HG03460 (cell line): ENCODE results near the gene FANCC.

Experiments
- ATAC-seq: cut with Tn5 transposase; IDR thresholded peaks from one replicate; pipeline ENCODE4 v1.9.1; 2021; ENCODE audit not compliant: unreplicated experiment

The FANCC gene

GRCh38 chr9:95155220-95155619, 162.3 kb downstream of the FANCC start:
- ATAC-seq: no peak

DNA sequence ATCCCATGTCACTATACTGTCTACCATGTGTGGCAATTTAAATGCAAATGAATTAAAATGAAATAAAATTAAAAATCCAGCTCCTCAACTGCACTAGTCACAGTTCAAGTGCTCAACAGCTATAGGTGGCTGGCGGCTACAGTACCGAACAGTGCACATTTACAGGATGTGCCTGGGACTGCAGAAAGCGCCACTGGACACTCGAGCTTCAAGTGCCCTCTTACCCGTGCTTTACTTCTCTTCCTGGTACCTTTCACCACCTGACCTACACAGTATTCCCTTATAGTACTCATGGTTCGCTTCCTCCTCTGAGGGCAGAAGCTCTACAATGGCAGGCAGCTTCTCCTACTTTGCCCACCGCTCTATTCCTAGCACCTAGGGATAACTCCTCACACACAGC, 166.6 kb downstream of the FANCC start:
- ATAC-seq: no peak

DNA sequence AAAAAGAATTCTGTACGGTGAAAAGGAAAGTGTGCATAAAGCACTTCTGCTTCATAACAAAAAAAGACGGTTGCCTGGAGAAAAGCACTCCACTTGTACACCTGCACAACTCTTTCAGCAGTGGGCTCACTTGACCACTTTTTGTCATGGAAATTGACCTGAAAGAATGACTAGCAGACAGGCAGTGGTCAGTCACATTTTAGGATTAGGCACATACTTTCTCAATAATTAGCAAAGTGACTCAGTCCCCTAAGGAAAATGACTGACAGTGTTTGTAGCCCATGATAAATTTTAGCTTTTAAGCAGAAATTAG, 169.3 kb downstream of the FANCC start:
- ATAC-seq: no peak

DNA sequence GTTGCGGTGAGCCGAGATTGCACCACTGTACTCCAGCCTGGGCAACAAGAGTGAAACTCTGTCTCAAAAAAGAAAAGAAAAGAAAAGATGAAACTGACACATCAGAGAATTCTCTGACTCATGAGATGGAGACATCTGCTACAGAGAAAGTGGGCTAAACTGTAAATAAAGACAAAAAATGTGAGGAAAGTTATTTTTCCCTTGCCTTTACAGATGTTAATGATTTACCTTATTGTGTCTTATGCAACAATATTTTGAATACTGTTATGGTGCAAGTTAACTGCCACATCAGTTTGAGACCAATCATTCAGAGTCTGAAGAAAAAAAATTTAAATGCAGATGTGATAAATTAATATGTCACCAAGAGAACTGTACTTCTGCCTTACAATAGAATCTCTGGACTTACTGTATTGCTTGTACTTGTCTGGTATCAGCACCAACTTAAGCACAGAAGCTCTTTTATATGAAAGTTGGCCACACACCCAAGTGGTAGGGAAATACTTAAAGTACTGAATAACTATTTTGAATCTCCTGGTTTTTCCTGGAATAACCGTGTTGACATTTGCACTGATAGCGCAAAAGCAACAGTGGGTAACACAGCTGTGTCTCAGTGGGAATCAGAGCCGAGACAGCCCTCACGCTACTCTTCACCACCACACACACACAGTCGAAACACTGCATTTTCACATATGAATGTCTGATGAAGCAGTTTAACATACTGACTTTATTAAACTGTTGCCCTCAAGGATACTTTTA, 169.9 kb downstream of the FANCC start:
- ATAC-seq: no peak

GRCh38 chr9:95143591-95144561, 173.6 kb downstream of the FANCC start:
- no peak for ATAC-seq

DNA sequence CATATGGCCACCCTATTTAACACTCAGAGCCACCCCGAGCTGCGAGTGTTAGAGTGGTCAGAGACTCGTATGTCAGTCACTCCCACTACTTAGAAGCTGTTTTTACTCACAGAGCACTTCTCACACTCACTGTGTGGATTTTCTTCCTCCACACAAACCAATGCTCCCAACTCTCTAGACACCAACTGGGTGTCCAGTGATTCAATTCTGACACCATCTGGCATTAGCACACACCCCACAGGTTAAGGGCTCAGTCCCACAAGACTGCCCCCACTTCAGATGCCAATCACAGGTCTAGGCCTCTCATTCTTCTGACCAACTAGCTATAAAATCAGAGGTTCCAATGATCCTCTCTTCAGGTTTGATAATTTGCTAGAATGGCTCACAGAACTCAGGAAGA, 174.8 kb downstream of the FANCC start:
- ATAC-seq: no peak

DNA sequence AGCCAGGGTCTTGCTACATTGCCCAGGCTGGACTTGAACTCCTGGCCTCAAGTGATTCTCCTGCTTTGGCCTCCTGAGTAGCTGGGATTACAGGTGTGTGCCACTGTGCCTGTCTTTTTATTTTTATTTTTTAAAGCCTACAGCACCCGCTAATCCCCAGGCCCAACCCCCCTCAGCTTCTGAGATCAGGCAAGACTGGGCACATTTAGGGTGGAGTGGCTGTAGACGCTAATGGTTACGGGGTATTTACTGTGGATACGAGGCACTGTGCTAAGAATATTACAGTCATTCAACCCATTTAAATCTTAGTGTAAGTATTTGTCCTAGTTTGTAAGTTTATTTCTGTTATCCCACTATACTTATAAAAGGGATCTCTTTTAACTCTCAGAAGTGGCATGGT, 175.2 kb downstream of the FANCC start:
- no peak for ATAC-seq

DNA sequence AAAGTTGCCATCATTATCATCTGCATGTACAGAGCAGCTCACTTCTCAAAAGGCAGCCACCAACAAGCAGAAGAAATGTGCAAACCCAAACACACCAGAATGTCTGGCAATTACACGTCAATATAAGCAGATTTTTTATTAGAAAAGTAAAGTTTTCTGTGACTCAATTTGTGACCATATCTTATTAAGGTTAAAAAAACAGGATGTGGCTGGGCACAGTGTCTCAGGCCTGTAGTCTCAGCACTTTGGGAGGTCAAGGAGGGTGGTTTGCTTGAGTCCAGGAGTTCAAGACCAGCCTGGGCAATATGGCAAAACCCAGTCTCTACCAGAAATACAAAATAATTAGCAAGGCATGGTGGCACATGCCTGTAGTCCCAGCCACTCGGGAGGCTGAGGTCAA, 176.7 kb downstream of the FANCC start:
- ATAC-seq: no peak

- no peak for ATAC-seq
Measured at GRCh38 chr9:95139126-95139525, 178.4 kb downstream of the FANCC start.

- no peak for ATAC-seq
Measured at GRCh38 chr9:95138474-95138873, 179.0 kb downstream of the FANCC start.

- ATAC-seq: no peak
Measured at GRCh38 chr9:95137587-95138145, 179.8 kb downstream of the FANCC start.

DNA sequence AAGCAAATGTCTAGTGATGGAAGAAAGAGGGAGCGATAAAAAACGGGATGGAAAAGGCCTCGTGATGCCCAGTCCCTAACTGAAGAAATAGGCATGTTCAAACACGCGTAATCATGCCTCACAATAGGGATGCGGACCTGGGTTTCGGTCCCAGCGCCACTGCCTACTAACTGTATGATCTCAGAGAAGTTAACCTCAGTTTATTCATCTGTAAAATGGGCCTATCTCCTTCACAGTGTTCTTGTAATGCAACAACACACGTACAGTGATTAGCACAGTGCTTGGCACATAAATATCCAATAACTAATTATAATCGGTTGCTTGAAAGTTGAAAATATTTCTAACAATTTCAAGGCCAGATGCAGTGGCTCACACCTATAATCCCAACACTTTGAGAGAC, 181.8 kb downstream of the FANCC start:
- ATAC-seq: no peak

DNA sequence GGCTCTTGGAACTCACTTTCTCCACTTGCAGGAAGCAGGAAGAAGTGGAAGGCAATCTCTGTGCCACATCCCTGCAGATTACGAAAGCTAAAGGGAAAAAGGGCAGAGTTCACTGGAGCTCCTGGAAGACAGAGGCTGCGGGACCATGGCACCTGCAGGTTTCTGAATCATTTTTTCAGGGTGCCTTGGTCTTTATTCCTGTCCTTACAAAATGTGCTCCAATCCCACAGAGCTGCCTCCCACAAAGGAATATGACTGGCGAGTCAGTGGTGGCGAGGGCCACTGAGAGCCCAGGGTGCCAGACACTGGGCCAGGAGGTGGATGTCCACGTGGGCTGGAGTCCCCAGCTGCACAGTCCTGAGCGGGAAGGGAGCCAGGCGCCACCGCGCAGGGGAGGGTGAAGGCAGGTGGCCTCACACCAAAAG, 183.0 kb downstream of the FANCC start:
- ATAC-seq: no peak

GRCh38 chr9:95133325-95133705, 184.2 kb downstream of the FANCC start:
- no peak for ATAC-seq

DNA sequence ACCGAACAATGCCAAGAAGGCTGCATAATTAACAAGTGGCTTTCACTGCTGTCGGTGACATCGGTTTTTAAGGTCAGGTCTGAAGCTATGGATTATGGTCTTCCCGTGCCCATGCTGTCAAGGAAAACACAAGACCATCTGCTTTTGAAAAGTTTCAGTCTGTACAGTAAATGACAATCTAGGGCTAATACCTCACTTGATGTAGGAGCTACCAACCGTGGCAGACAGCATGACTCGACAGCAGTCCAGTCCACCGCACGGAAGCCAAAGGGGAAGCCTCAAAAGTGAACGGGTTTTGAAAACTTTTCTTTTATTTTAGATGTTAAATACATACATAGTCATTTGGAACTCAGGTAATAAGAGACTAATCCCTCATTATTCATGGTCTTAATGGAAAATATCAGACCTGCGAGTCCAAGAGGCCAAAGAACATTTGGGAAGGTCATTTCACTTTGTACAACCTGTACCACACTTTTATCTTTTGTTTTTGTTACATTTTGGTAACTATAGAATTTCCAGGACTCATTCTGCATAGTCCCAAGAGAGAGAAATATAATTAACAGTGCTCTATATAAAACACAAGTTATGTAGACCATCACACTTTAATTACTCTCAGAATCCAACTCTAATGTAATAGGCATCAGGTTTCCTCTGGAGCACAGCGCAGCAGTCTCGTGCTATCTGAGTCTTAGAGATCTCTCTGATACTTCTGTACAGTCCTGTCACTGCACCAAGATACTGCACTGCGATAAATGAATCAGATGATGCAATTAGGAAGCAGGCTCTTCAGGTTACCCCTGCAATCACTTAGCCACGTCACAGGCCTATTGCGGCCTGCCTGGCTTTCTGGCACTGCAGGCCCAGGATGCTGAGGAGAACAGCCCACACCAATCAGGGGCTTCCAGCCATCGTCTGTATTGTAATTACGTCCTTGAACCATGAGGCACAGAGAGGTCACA, 184.9 kb downstream of the FANCC start:
- no peak for ATAC-seq

DNA sequence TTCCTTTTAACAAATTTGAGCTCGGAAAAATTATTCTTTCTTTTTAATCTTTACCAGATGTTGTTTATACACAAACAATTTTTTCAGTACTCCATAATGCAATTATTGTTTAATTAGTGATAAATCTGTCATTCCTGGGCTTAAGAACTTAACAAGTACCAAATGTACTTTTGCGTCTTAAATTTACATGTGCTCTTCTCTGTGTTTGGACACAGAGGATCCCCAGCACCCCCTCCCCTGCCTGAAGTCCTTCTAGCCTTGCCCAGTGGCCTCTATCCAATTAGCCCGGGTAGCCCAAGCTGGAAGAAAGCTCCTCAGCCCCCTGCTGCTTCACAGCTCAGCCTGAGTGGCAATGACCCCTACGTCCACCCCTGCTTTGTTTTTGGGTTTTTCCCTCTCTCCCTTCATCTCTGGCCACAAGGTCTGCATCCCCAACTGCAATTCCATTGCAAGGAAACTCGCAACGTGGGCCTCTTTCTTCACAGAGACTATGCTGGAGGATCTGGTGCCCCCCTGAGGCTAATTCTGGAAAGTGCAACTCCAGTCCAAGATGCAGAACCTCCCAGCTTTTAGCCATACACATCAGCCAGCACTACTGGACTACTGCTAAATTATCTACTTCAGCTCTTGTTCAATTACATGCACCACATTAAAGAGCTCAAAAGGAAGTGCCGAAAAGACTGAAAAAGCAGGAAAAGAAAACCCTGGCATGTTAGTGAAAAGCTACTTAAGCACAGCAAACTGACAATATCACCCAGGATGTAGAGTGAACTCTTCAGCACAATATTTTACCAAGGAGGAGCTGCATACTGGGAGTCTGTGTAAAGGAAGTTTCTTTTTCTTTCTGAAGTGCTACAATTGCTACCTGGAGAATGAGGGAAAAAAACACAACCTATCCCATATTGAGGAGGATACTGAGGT, 186.2 kb downstream of the FANCC start:
- ATAC-seq: no peak

GRCh38 chr9:95130484-95130883, 187.0 kb downstream of the FANCC start:
- ATAC-seq: no peak

DNA sequence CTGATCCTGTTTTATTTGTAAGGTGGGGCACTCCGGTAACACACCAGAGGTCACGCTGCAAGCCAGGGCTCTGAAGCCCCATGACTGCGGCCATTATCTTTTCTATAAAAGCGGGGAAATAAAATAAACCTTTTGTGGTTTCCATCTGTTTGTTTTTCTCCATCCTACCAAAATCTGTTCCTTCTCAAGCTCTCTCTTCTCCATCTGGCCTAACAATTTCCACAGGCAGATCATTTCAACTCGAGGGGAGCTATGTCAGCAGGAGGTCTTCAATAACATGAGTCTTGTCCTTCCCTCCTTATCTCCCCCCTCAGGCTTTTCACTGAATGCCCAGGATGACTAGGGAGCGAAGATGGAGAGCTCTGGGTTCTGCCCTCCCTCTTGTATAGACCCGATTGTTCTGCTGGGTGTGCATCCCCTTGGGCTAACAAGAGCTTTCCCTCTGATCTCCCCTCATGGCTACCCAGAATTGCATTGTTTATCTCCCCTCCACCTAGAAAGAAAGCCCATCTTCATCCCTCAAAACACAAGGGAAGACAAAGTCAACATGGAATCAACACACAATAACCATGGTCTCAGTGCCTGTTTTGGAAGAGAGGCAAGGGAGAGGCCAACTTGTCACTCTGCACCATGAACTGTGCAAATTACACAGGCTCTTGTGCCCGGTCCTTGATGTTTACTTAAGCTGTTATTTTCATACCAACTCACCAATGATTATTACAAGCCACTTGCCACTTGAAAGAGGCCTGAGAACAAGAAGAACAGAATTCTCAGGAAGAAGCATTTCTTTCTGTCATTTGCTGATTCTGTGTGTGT, 187.8 kb downstream of the FANCC start:
- ATAC-seq: no peak

DNA sequence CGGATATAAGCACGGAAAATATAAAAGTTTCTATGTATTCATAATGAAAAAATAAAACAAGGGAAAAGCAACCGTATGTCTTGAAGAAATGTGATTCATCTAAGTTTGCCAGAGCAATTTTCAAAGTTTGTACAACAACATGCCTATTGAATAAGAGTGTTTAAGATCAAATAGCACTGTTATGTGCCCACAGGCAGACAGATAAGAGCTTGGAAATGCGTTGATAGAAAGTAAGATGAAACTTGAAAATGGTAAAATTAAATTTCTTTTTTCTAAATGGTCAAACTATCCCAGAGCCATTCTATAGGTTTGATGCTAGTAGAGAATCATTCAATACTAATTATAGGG, 189.4 kb downstream of the FANCC start:
- no peak for ATAC-seq
